ENCODE measurements around the gene ROS1. TPM values are rescaled to one million over a fixed set of nuclear protein-coding genes. Genes with fewer than 3 reads are reported as not detected.
"Not testable (repeated sequence)": the region's sequence is repeated elsewhere in the genome, so short reads cannot be mapped to it uniquely, and the experiment has no call there.

Gene ROS1
- total RNA-seq, 1 donor from 2014 or later = 5.3 TPM

GRCh38 chr6:117268924-117269323 is 156.8 kb downstream of the ROS1 start:
- no peak for DNase-seq (ENCODE audit: low read depth)

GRCh38 chr6:117267766-117268534 is 157.8 kb downstream of the ROS1 start:
- no peak for DNase-seq (ENCODE audit: low read depth)

GRCh38 chr6:117267054-117267347 is 158.7 kb downstream of the ROS1 start:
- DNase-seq (ENCODE audit: low read depth) = no peak

- DNase-seq (ENCODE audit: low read depth) = no peak
Measured at GRCh38 chr6:117266257-117267053, 159.3 kb downstream of the ROS1 start.

DNA sequence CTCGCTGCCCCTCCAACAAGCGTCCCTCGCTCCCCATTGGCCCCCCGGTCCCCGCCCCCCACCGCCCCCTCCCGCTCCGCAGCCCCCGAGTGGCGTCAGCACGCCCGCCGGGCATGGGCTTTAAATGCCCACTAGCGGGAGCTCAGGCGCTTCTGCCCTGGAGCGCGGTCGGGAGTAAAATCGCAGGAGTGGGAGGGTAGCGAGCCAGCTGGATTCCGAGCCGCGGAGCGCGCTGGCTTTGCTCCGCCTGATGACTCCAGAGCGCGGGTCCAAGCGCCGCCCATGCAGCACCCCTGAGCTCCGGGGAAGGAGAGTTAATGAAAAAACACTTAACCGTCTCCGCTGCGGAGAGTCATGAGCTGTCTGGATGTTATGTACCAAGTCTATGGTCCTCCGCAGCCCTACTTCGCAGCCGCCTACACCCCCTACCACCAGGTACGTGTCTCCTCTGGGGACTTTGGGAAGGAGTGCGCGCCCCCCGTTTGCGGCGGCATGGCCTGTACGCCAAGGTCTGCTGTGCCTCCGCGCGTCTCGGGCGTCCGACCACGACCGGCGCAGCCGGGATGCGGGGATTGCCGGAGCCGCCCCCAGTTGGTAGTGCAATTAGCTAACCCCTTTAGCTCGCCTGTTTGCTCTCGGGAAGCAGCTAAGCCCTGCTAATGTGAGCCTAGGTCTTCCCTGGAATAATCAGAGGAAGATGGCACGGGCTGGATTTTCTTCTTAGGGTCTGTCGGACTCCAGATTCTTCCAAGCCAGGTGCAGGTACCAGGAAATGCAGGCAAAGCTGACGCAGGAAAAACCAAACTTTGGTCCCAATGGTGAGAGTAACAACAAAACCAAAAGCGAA is 160.1 kb downstream of the ROS1 start, which contains the start of gene VGLL2:
Gene VGLL2 (plus strand): TSS at position 149 of the 847 bp plus-strand sequence. CDS start 206 bp downstream, at position 355.
- peak; percentile 95 for DNase-seq (ENCODE audit: low read depth)

DNA sequence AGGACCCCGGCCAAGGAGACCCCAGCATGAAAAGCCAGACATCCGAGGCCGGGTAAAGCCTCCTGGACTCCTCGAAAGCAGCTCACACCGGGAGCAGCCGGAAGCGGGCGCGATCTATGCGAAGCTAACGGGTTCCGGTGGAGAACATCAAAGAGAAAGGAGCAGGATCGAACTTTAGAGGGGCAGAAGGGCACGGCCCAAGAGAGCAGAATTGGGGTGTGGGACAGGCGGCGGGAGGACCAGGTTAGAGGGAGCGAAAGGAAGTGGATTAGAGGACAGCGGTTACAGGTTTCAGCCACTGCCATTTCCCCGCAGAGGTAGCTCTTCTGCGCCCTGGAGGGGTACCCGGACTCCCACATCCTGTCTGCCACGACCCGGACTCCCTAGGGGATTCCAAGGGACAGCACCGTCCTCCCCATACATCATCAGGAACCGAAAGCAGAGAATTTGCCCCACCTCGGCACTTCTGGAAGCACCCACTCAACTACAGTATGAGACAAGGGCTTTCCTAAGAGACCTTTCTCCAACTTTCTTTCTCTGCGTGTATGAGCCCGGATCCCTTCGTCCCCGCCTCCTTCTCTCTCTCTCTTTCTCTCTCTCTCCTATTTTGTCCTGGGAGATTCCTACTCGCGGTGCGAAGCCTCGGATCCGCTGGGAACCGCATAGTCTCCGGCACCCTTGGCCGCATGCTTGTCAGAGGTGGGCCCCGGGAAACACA is 160.9 kb downstream of the ROS1 start:
- DNase-seq (ENCODE audit: low read depth) = no peak

GRCh38 chr6:117264369-117264691 is 161.4 kb downstream of the ROS1 start:
- DNase-seq (ENCODE audit: low read depth) = no peak

- DNase-seq (ENCODE audit: low read depth) = no peak
Measured at GRCh38 chr6:117263353-117263927, 162.3 kb downstream of the ROS1 start.

GRCh38 chr6:117262799-117263198 is 162.9 kb downstream of the ROS1 start:
- no peak for DNase-seq (ENCODE audit: low read depth)

DNA sequence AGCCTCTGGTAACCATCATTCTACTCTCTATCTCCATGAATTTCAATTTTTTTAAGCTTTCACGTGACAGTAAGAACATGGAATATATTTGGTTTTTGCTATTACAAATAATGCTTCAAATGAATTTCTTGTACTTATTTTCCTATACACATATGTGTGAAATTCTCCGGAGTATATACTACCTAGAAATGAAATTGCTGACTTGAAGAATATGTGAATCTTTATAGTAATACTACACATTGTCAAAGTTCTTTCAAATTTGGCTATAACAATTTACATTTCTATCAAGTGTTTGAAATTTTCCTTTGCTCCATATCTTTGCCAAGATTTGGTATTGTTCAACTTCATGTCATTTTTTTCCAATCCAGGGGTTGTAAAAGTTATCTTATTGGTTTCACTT is 172.0 kb downstream of the ROS1 start:
- no peak for DNase-seq (ENCODE audit: low read depth)

DNA sequence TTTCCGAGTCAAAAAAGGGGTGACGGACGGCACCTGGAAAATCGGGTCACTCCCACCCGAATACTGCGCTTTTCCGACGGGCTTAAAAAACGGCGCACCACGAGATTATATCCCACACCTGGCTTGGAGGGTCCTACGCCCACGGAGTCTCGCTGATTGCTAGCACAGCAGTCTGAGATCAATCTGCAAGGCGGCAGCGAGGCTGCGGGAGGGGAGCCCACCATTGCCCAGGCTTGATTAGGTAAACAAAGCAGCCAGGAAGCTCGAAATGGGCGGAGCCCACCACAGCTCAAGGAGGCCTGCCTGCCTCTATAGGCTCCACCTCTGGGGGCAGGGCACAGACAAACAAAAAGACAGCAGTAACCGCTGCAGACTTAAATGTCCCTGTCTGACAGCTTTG is 180.8 kb downstream of the ROS1 start:
- not testable (repeated sequence) for DNase-seq (ENCODE audit: low read depth)

GRCh38 chr6:117244571-117244970 is 181.2 kb downstream of the ROS1 start:
- DNase-seq (ENCODE audit: low read depth) = not testable (repeated sequence)

Other genes starting within 250 kb of the ROS1 start
- 5.7 and 24.4 TPM in 2 replicates for gene VGLL2, start 160.4 kb downstream of the ROS1 start, total RNA-seq
- gene DCBLD1, start 56.7 kb upstream of the ROS1 start, total RNA-seq = 14.1 and 18.3 TPM in 2 replicates
- 63.3 and 68.7 TPM in 2 replicates for gene GOPC, start 176.6 kb upstream of the ROS1 start, total RNA-seq
- gene NUS1, start 249.5 kb upstream of the ROS1 start, total RNA-seq = 9.5 and 11.7 TPM in 2 replicates